Neural crest cell (in vitro differentiated cells): ENCODE measurements around the gene ZBED1. TPM values are rescaled to one million over a fixed set of nuclear protein-coding genes. Genes with fewer than 3 reads are reported as not detected.

Source experiments
- DNase-seq: peaks from one replicate; pipeline ENCODE4 v3.0.0; 2021; ENCODE audit warnings: low read depth, mixed read lengths, low spot score
- H3K27ac Mint-ChIP-seq: one replicate; pipeline ENCODE4 v1.8.0; 2021; ENCODE audit warnings: mild to moderate bottlenecking, mixed read lengths; ENCODE audit not compliant: unreplicated experiment
- H3K27me3 Mint-ChIP-seq: 2 replicates; pipeline ENCODE4 v1.8.0; 2021; ENCODE audit warnings: low read depth, mild to moderate bottlenecking, mixed read lengths
- H3K36me3 Mint-ChIP-seq: 2 replicates; pipeline ENCODE4 v1.8.0; 2021; ENCODE audit warnings: low read depth, mild to moderate bottlenecking, mixed read lengths
- H3K4me1 Mint-ChIP-seq: 2 replicates; pipeline ENCODE4 v1.8.0; 2021; ENCODE audit warnings: mixed read lengths
- H3K4me3 Mint-ChIP-seq: one replicate; pipeline ENCODE4 v1.8.0; 2021; ENCODE audit warnings: mild to moderate bottlenecking, mixed read lengths
- H3K9me3 Mint-ChIP-seq: 2 replicates; pipeline ENCODE4 v1.8.0; 2021; ENCODE audit warnings: mixed read lengths
- total RNA-seq: library from RNA; stranded (reverse); gene quantifications from 2 replicates; pipeline ENCODE4 v1.2.1, GENCODE V29; 2021
- TF ChIP-seq, protein P1 (sequence below): fragments of 200-600 bp; sonication (generic); conservative IDR thresholded peaks from 2 replicates; pipeline ENCODE4 v1.5.0; 2021; ENCODE audit warnings: antibody characterized with exemption, mild to moderate bottlenecking

Gene ZBED1
- total RNA-seq, 1 donor from 2014 or later: 42.0 TPM

DNA sequence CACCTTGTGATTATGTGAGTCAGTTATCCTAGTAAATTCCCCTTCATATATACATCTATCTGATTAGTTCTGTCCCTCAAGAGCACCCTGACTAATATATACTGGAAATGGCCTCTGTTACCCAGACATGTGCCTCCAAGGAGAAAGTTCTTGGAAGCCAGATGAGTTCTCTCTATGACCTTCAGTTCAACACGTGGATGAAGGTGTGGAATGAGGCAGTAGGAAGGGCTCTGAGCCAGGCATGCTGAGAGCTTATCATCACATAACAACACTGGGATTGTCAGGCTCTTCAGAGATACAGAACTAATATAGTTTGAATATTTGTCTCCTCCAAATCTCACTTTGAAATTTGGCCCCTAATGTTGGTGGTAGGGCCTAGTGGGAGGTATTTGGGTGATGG, 44.4 kb upstream of the ZBED1 start:
- Mint-ChIP-seq H3K27ac (no peak overlapping the region), H3K4me1 (peaks cover 19% of the 10 kb centered on the region), H3K9me3 (peaks cover 11% of the 10 kb centered on the region), H3K36me3 (no peaks in the 10 kb centered on the region), H3K4me3 (no peak overlapping the region), H3K27me3 (no peaks in the 10 kb centered on the region)
- TF ChIP-seq, protein P1, sequence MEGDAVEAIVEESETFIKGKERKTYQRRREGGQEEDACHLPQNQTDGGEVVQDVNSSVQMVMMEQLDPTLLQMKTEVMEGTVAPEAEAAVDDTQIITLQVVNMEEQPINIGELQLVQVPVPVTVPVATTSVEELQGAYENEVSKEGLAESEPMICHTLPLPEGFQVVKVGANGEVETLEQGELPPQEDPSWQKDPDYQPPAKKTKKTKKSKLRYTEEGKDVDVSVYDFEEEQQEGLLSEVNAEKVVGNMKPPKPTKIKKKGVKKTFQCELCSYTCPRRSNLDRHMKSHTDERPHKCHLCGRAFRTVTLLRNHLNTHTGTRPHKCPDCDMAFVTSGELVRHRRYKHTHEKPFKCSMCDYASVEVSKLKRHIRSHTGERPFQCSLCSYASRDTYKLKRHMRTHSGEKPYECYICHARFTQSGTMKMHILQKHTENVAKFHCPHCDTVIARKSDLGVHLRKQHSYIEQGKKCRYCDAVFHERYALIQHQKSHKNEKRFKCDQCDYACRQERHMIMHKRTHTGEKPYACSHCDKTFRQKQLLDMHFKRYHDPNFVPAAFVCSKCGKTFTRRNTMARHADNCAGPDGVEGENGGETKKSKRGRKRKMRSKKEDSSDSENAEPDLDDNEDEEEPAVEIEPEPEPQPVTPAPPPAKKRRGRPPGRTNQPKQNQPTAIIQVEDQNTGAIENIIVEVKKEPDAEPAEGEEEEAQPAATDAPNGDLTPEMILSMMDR: no peak
- no peak for DNase-seq

DNA sequence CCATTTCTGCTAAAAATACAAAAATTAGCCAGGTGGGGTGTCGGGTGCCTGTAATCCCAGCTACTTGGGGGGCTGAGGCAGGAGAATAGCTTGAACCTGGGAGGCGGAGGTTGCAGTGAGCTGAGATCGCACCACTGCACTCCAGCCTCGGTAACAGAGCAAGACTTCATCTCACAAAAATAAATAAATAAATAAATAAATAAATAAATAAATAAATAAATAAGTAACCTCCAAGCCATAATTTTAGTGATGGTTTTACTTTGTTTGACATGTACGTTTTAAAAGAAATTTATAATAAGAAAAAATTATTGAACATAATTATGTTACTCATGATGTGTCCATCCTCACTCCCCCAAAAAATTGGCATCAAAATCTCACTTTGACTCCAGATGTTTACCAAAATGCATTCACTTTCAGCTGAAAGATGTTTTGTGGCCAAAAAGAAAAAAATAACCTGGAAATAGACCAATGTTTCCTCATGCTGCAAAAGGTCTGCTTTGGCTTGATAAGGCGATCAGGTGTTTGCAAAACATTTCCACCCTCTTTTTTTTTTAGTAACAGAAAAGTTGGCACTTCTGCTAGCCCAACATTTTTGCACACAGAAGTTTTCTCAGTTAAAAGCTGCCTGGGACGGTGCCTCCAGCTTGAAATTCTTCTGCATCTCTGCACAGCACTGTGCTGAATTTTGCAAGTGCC, 42.2 kb upstream of the ZBED1 start:
- TF ChIP-seq, protein P1: no peak
- Mint-ChIP-seq H3K4me3 (no peak overlapping the region), H3K9me3 (peaks cover 9% of the 10 kb centered on the region), H3K4me1 (peaks cover 16% of the 10 kb centered on the region), H3K36me3 (no peaks in the 10 kb centered on the region), H3K27me3 (no peaks in the 10 kb centered on the region), H3K27ac (no peak overlapping the region)
- DNase-seq: no peak

DNA sequence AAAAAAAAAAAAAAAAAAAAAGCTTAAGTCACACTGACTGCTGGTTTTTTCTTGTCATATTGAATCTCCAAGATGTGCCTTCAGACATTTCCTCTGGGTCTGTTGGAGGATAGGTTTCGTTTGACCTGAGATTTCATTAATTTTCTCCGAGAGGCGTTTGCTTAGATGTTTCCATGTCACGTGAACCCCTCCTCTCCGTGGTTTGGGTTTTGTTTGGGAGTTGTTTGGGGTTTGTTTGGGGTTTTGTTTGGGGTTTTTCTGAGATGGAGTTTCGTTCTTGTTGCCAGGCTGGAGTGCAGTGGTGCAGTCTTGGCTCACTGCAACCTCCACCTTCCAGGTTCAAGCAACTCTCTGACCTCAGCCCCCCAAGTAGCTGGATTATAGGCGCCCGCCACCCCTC, 40.8 kb upstream of the ZBED1 start:
- no peaks in the 10 kb centered on the region for H3K27me3 Mint-ChIP-seq
- TF ChIP-seq, protein P1: no peak
- H3K9me3 Mint-ChIP-seq: peaks cover 9% of the 10 kb centered on the region
- H3K27ac Mint-ChIP-seq: no peak overlapping the region
- H3K4me1 Mint-ChIP-seq: peaks cover 27% of the 10 kb centered on the region
- no peaks in the 10 kb centered on the region for H3K36me3 Mint-ChIP-seq
- no peak for DNase-seq
- H3K4me3 Mint-ChIP-seq: no peak overlapping the region

DNA sequence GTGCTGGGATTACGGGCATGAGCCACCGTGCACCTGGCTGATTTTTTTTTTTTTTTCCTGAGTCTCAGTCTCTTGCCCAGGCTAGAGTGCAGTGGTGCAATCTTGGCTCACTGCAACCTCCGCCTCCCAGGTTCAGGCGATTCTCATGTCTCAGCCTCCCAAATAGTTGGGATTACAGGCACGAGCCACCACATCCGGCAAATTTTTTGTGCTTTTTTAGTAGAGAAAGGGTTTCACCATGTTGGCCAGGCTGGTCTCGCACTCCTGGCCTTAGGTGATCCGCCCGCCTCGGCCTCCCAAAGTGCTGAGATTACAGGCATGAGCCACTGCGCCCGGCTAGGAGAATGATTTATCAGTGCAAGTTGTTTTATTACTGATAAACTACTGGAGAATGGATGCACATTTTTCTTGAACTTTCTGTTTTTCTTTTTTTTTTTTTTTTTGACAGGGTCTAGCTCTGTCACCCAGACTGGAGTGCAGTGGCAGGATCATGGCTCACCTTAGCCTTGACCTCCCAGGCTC, 39.7 kb upstream of the ZBED1 start:
- Mint-ChIP-seq H3K27me3 (no peaks in the 10 kb centered on the region), H3K9me3 (peaks cover under 1% of the 10 kb centered on the region)

DNA sequence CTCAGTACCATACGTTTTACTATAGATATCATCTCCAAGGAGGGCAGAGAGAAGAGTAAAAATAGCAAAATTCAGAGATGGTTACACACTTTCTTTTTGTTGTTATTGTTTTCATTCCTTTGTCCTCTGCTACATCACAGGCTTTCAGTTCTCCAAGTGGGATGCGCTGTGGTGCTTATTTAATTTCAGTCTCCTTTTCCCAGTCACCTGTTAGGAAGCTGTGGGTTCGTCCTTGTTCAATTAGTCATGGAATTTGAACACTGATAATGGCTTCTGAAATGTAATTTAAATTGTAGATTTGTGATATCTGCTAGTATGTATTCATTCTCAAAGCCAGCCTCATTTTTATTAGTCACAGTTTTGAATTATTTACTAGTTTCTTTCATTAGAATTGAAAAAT, 38.8 kb upstream of the ZBED1 start:
- no peaks in the 10 kb centered on the region for H3K36me3 Mint-ChIP-seq
- TF ChIP-seq, protein P1: no peak
- H3K27me3 Mint-ChIP-seq: no peaks in the 10 kb centered on the region
- no peak overlapping the region for H3K27ac Mint-ChIP-seq
- peaks cover 27% of the 10 kb centered on the region for H3K4me1 Mint-ChIP-seq
- H3K9me3 Mint-ChIP-seq: peaks cover 1% of the 10 kb centered on the region
- DNase-seq: no peak
- H3K4me3 Mint-ChIP-seq: no peak overlapping the region

More for the DNA sequence above, 39.7 kb upstream of the ZBED1 start:
- H3K4me1 Mint-ChIP-seq: peaks cover 27% of the 10 kb centered on the region
- no peaks in the 10 kb centered on the region for H3K36me3 Mint-ChIP-seq
- H3K27ac Mint-ChIP-seq: no peak overlapping the region
- TF ChIP-seq, protein P1: no peak
- H3K4me3 Mint-ChIP-seq: no peak overlapping the region
- no peak for DNase-seq
